ENCODE data around the gene LPO. TPM values are rescaled to one million over a fixed set of nuclear protein-coding genes. Genes with fewer than 3 reads are reported as not detected.

The LPO gene
- polyA plus RNA-seq, 1 experiment: not detected

GRCh38 chr17:58268774-58269556 lies 30.6 kb downstream of the LPO start:
- no peak for TF ChIP-seq CTCF (IDR thresholded peaks at IDR 0.05; ENCODE audit: low read depth, low read length)
- POLR2A ChIA-PET: no interaction called here
- Histone ChIP-seq H3K27ac (ENCODE audit: low read depth, low read length) (no peak overlapping the region), H3K4me3 (ENCODE audit: low read depth, low read length) (no peak overlapping the region), H3K9me3 (ENCODE audit: control insufficient read depth, insufficient read depth, low read length) (no peaks in the 10 kb centered on the region), H3K27me3 (ENCODE audit: control insufficient read depth, insufficient read depth, low read length) (peaks cover 5% of the 10 kb centered on the region)
- CTCF ChIA-PET: no interaction called here
- no peak for DNase-seq (ENCODE audit: low read depth, low spot score)

DNA sequence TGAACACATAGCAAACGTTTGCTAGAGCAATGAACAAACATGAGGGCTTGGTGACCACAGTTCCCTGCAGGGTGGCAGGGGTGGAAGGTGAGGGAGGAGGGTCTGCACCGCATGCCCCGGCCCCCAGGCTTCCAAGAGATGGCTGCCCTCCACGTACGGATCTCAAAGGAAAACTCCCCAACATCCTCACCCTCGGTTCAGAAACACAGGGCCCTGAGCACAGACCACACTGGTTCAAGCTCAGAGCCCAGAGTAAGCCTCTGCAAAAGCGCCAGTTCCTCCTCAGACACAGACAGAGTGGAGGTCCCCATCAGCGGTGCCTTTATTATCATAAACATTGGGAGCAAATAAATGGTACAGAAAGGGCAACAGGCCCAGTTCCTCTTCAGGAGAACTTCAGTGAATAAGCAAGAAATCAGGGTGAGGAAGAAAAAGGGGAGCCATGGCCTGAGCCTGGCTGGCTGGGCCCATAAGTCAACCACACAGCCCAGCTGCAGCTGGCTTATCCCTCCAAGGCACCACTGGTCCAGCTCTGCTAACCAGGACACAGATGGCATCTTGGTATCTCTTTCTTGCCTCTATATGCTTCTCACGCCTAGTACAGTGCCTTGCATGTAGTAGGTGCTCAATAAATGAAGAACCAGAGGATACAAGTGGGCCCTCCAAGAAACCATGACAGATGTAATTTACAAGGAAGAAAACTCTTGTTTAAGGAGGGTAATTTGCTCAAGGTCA lies 31.3 kb downstream of the LPO start:
- no peaks in the 10 kb centered on the region for H3K9me3 ChIP-seq (ENCODE audit: control insufficient read depth, insufficient read depth, low read length)
- CTCF ChIA-PET: no interaction called here
- H3K4me3 ChIP-seq (ENCODE audit: low read depth, low read length): no peak overlapping the region
- H3K27me3 ChIP-seq (ENCODE audit: control insufficient read depth, insufficient read depth, low read length): peaks cover 5% of the 10 kb centered on the region
- POLR2A ChIA-PET: no interaction called here
- H3K27ac ChIP-seq (ENCODE audit: low read depth, low read length): no peak overlapping the region
- no peak for TF ChIP-seq CTCF (IDR thresholded peaks at IDR 0.05; ENCODE audit: low read depth, low read length)
- no peak for DNase-seq (ENCODE audit: low read depth, low spot score)

GRCh38 chr17:58270476-58271215 lies 32.3 kb downstream of the LPO start:
- no peaks in the 10 kb centered on the region for H3K9me3 ChIP-seq (ENCODE audit: control insufficient read depth, insufficient read depth, low read length)
- no peak for TF ChIP-seq CTCF (IDR thresholded peaks at IDR 0.05; ENCODE audit: low read depth, low read length)
- DNase-seq (ENCODE audit: low read depth, low spot score): no peak
- no peak overlapping the region for H3K27ac ChIP-seq (ENCODE audit: low read depth, low read length)
- H3K4me3 ChIP-seq (ENCODE audit: low read depth, low read length): no peak overlapping the region
- ChIA-PET CTCF (interaction anchor here (0.5 kb wide), 1 partner anchor 411 kb away, joined by 4 read pairs; no protein-coding TSS in a partner anchor), POLR2A (no interaction called here)
- peaks cover 7% of the 10 kb centered on the region for H3K27me3 ChIP-seq (ENCODE audit: control insufficient read depth, insufficient read depth, low read length)

DNA sequence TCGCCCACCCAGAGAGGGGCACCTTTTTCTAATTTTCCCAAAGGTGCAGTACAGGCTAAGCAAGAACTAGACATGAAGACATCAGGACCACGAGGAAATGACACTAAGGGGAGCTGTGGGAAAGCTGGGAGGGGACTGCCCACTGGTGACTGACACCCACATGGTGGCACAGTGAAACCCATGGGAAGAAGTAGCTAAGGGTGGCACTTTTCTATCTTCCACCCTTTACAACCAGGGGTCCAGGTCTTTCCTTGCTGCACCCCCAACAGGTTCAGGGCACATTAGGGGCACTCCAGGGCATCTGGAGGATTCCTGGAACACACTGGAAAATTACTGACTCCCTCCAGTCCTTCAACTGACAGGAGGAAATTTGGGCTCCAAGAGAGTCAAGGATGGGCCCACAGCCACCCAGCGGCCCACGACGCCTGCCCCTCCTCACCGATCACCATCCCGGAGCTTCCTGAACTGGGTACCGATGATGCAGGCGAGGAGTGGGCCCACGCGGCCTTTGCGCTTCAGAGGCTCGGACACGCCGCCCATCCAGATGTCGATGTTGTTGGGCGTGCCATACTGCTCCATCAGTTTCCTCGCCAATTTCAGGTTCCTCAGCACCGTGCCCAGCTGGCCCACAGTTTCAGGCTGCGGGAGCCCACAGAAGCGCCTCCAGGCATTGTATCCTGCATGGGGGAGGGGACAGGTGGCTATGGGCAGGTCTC lies 33.0 kb downstream of the LPO start:
- no peak for DNase-seq (ENCODE audit: low read depth, low spot score)

More for the DNA sequence above, 33.0 kb downstream of the LPO start:
- TF ChIP-seq CTCF (IDR thresholded peaks at IDR 0.05; ENCODE audit: low read depth, low read length): no peak
- Histone ChIP-seq H3K9me3 (ENCODE audit: control insufficient read depth, insufficient read depth, low read length) (no peaks in the 10 kb centered on the region), H3K27me3 (ENCODE audit: control insufficient read depth, insufficient read depth, low read length) (peaks cover 7% of the 10 kb centered on the region), H3K27ac (ENCODE audit: low read depth, low read length) (no peak overlapping the region), H3K4me3 (ENCODE audit: low read depth, low read length) (no peak overlapping the region)
- ChIA-PET POLR2A (no interaction called here), CTCF (interaction anchor here (0.5 kb wide), 1 partner anchor 411 kb away, joined by 4 read pairs; no protein-coding TSS in a partner anchor)

All from AG04450 (cell line).